CD8-positive, alpha-beta memory T cell (primary cell): ENCODE data around the gene LRP5. TPM values are rescaled to one million over a fixed set of nuclear protein-coding genes. Genes with fewer than 3 reads are reported as not detected.

Source experiments
- CTCF ChIA-PET: fragments of 350-600 bp; sonication (Branson Sonifier 250); formaldehyde crosslinking; loops from one replicate; lab custom pipeline; 2021; ENCODE audit warnings: antibody characterized with exemption; lab: Charles Lee
- POLR2A ChIA-PET: fragments of 350-600 bp; sonication (Branson Sonifier 250); formaldehyde crosslinking; loops from one replicate; lab custom pipeline; 2021; ENCODE audit warnings: antibody characterized with exemption; lab: Charles Lee
- DNase-seq, 5 donors: peaks; one replicate each; pipeline versions ENCODE4 v3.0.0 to v3.0.0-alpha.2; 2020 to 2022; ENCODE audit warnings: mixed read lengths in 1 of 5
- H3K27ac ChIP-seq: one replicate; pipeline ENCODE4 v1.7.0; 2013; ENCODE audit warnings: low read depth, mild to moderate bottlenecking, low read length, moderate library complexity
- H3K27me3 ChIP-seq: 2 replicates; pipeline ENCODE4 v1.7.0; 2013; ENCODE audit warnings: low read length, mild to moderate bottlenecking; ENCODE audit not compliant: insufficient read depth, poor library complexity, severe bottlenecking
- H3K36me3 ChIP-seq: 2 replicates; pipeline ENCODE4 v1.7.0; 2013; ENCODE audit warnings: mild to moderate bottlenecking, low read length, moderate library complexity; ENCODE audit not compliant: insufficient read depth
- H3K4me1 ChIP-seq: 2 replicates; pipeline ENCODE4 v1.7.0; 2013; ENCODE audit warnings: mild to moderate bottlenecking, low read length, moderate library complexity; ENCODE audit not compliant: insufficient read depth
- H3K4me3 ChIP-seq: 2 replicates; pipeline ENCODE4 v1.7.0; 2013; ENCODE audit warnings: mild to moderate bottlenecking, low read length
- H3K9me3 ChIP-seq: 2 replicates; pipeline ENCODE4 v1.7.0; 2013; ENCODE audit warnings: mild to moderate bottlenecking, low read length
- H3K27ac Mint-ChIP-seq, 8 donors: one replicate each; pipeline ENCODE4 v1.8.0; 2020 to 2021; ENCODE audit warnings: mixed read lengths in 8 of 8, mild to moderate bottlenecking in 6 of 8, inconsistent platforms in 3 of 8, moderate library complexity in 3 of 8
- H3K27me3 Mint-ChIP-seq, 2 donors: one replicate each; pipeline ENCODE4 v1.8.0; 2020 to 2021; ENCODE audit warnings: mixed read lengths in 2 of 2, mild to moderate bottlenecking in 1 of 2, moderate library complexity in 1 of 2
- H3K36me3 Mint-ChIP-seq, 3 donors: one replicate each; pipeline ENCODE4 v1.8.0; 2020 to 2021; ENCODE audit warnings: mixed read lengths in 3 of 3, inconsistent platforms in 1 of 3, mild to moderate bottlenecking in 1 of 3
- H3K4me1 Mint-ChIP-seq, 3 donors: one replicate each; pipeline ENCODE4 v1.8.0; 2020 to 2021; ENCODE audit warnings: mixed read lengths in 3 of 3, inconsistent platforms in 1 of 3, mild to moderate bottlenecking in 1 of 3
- H3K4me3 Mint-ChIP-seq, 7 donors: one replicate each; pipeline ENCODE4 v1.8.0; 2020 to 2021; ENCODE audit warnings: mixed read lengths in 7 of 7, mild to moderate bottlenecking in 6 of 7, moderate library complexity in 4 of 7, inconsistent platforms in 2 of 7
- H3K9me3 Mint-ChIP-seq, 5 donors: one replicate each; pipeline ENCODE4 v1.8.0; 2020 to 2022; ENCODE audit warnings: mixed read lengths in 5 of 5, mild to moderate bottlenecking in 3 of 5, moderate library complexity in 2 of 5, inconsistent platforms in 1 of 5
- polyA plus RNA-seq: library from polyadenylated mRNA; unstranded; fragments of 300-500 nt; fragmentation: Illumina TruSeq; gene quantifications from one replicate; pipeline ENCODE4 v1.2.3, GENCODE V29; 2021
- total RNA-seq, 2 experiments: library from RNA; stranded (reverse); gene quantifications; one replicate each; pipeline ENCODE4 v1.2.3, GENCODE V29; 2021

Gene LRP5
- total and polyA plus RNA-seq, 3 experiments from 2014 or later: 0.68 to 9.9 (median 7.5) TPM

DNA sequence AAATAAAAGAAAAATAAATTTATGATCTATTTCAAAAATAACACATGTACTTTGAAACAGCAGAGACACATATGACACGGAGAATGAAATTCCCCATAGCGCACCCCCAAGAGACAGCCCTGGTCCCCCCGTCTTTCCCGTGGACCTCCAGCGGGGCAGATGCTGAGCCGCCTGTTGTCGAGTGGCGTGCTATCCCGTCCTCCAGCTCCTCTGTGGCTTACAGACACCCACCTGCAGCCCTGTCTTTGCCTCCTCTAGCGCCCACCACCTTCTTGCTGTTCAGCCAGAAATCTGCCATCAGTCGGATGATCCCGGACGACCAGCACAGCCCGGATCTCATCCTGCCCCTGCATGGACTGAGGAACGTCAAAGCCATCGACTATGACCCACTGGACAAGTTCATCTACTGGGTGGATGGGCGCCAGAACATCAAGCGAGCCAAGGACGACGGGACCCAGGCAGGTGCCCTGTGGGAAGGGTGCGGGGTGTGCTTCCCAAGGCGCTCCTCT lies 103.7 kb downstream of the LRP5 start:
- POLR2A ChIA-PET: no interaction called here
- no peaks in the 10 kb centered on the region for H3K9me3 Mint-ChIP-seq
- no peaks in the 10 kb centered on the region for H3K27me3 Mint-ChIP-seq
- H3K4me1 ChIP-seq: no peaks in the 10 kb centered on the region
- CTCF ChIA-PET: no interaction called here
- no peaks in the 10 kb centered on the region for H3K27me3 ChIP-seq
- no peaks in the 10 kb centered on the region for H3K36me3 ChIP-seq
- peaks cover 0 to 6% (median 1%) of the 10 kb centered on the region in 3 donors for H3K4me1 Mint-ChIP-seq
- H3K4me3 Mint-ChIP-seq: no peak overlapping the region
- peak overlapping the region in 1 of 8 donors; percentile 12 for H3K27ac Mint-ChIP-seq
- no peak overlapping the region for H3K27ac ChIP-seq
- no peak for DNase-seq
- peaks cover 0 to 1% (median 0%) of the 10 kb centered on the region in 3 donors for H3K36me3 Mint-ChIP-seq
- H3K9me3 ChIP-seq: no peaks in the 10 kb centered on the region
- H3K4me3 ChIP-seq: no peak overlapping the region

- Mint-ChIP-seq H3K27me3 (peaks cover 0 to 4% of the 10 kb centered on the region in 2 donors), H3K4me3 (no peak overlapping the region), H3K9me3 (no peaks in the 10 kb centered on the region), H3K27ac (peak overlapping the region in 1 of 8 donors; percentile 72), H3K4me1 (peaks cover 0 to 6% (median 0%) of the 10 kb centered on the region in 3 donors), H3K36me3 (peaks cover 0 to 1% (median 0%) of the 10 kb centered on the region in 3 donors)
- CTCF ChIA-PET: no interaction called here
- H3K4me1 ChIP-seq: no peaks in the 10 kb centered on the region
- DNase-seq: no peak
- no peaks in the 10 kb centered on the region for H3K36me3 ChIP-seq
- no peak overlapping the region for H3K27ac ChIP-seq
- no peak overlapping the region for H3K4me3 ChIP-seq
- no peaks in the 10 kb centered on the region for H3K27me3 ChIP-seq
- H3K9me3 ChIP-seq: no peaks in the 10 kb centered on the region
- POLR2A ChIA-PET: no interaction called here
Observed at GRCh38 chr11:68418648-68419047, 106.3 kb downstream of the LRP5 start.

DNA sequence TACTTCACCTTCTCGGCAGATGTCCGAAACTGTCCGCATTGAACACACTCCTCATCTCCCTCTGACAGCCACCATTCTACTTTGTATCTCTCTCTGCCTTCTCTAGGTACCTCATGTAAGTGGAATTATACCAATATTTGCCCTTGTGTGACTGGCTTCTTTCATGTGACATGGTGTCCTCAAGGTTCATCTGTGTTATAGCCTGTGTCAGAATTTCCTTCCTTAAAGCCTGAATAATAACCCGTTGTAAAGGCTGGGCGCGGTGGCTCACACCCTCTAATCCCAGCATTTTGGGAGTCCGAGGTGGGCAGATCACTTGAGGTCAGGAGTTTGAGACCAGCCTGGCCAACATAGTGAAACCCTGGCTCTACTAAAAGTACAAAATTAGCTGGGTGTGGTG lies 107.8 kb downstream of the LRP5 start:
- Mint-ChIP-seq H3K9me3 (no peaks in the 10 kb centered on the region), H3K27me3 (peaks cover 0 to 4% of the 10 kb centered on the region in 2 donors)

DNA sequence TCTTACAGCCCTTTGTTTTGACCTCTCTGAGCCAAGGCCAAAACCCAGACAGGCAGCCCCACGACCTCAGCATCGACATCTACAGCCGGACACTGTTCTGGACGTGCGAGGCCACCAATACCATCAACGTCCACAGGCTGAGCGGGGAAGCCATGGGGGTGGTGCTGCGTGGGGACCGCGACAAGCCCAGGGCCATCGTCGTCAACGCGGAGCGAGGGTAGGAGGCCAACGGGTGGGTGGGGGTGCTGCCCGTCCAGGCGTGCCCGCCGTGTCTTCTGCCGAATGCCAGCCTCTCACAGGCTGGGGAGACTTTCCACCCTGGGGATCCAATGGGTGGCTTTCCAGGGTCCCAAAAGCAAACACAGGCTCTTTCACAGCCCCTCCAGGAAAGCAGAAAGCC lies 111.1 kb downstream of the LRP5 start:
- peaks cover 0 to 4% of the 10 kb centered on the region in 2 donors for H3K27me3 Mint-ChIP-seq
- Histone ChIP-seq H3K4me1 (no peaks in the 10 kb centered on the region), H3K36me3 (no peaks in the 10 kb centered on the region), H3K27ac (no peak overlapping the region), H3K4me3 (no peak overlapping the region), H3K9me3 (no peaks in the 10 kb centered on the region), H3K27me3 (no peaks in the 10 kb centered on the region)
- peaks cover 0 to 3% (median 3%) of the 10 kb centered on the region in 3 donors for H3K36me3 Mint-ChIP-seq
- no peaks in the 10 kb centered on the region for H3K9me3 Mint-ChIP-seq
- no peak overlapping the region for H3K27ac Mint-ChIP-seq
- H3K4me1 Mint-ChIP-seq: no peaks in the 10 kb centered on the region
- POLR2A ChIA-PET: no interaction called here
- no peak for DNase-seq
- CTCF ChIA-PET: interaction anchor here (1.3 kb wide), 1 partner anchor 9 kb away, joined by 3 read pairs; no protein-coding TSS in a partner anchor
- H3K4me3 Mint-ChIP-seq: no peak overlapping the region

More for the DNA sequence above, 107.8 kb downstream of the LRP5 start:
- no peak overlapping the region for H3K4me3 Mint-ChIP-seq
- DNase-seq: no peak
- Histone ChIP-seq H3K27ac (no peak overlapping the region), H3K27me3 (no peaks in the 10 kb centered on the region), H3K36me3 (no peaks in the 10 kb centered on the region), H3K9me3 (no peaks in the 10 kb centered on the region), H3K4me3 (no peak overlapping the region), H3K4me1 (no peaks in the 10 kb centered on the region)
- ChIA-PET CTCF (no interaction called here), POLR2A (no interaction called here)
- H3K4me1 Mint-ChIP-seq: peaks cover 0 to 6% (median 0%) of the 10 kb centered on the region in 3 donors
- H3K36me3 Mint-ChIP-seq: peaks cover 0 to 3% (median 0%) of the 10 kb centered on the region in 3 donors
- peak overlapping the region in 1 of 8 donors; percentile 79 for H3K27ac Mint-ChIP-seq

- DNase-seq: no peak
- Histone ChIP-seq H3K27ac (no peak overlapping the region), H3K4me1 (no peaks in the 10 kb centered on the region), H3K36me3 (no peaks in the 10 kb centered on the region), H3K9me3 (peaks cover under 1% of the 10 kb centered on the region), H3K27me3 (no peaks in the 10 kb centered on the region), H3K4me3 (no peak overlapping the region)
- Mint-ChIP-seq H3K36me3 (peaks cover 0 to 5% (median 3%) of the 10 kb centered on the region in 3 donors), H3K4me1 (no peaks in the 10 kb centered on the region), H3K27ac (no peak overlapping the region), H3K9me3 (peaks cover 0 to 3% (median 2%) of the 10 kb centered on the region in 5 donors), H3K4me3 (no peak overlapping the region), H3K27me3 (peaks cover 0 to 4% of the 10 kb centered on the region in 2 donors)
- POLR2A ChIA-PET: no interaction called here
- CTCF ChIA-PET: no interaction called here
Observed at GRCh38 chr11:68424101-68424632, 111.8 kb downstream of the LRP5 start.

GRCh38 chr11:68424981-68425865 lies 112.8 kb downstream of the LRP5 start:
- no peaks in the 10 kb centered on the region for H3K27me3 ChIP-seq
- H3K4me1 Mint-ChIP-seq: no peaks in the 10 kb centered on the region
- peaks cover 5 to 11% (median 9%) of the 10 kb centered on the region in 5 donors for H3K9me3 Mint-ChIP-seq
- H3K9me3 ChIP-seq: peaks cover 8% of the 10 kb centered on the region
- no peak overlapping the region for H3K4me3 Mint-ChIP-seq
- no peak for DNase-seq
- no peak overlapping the region for H3K4me3 ChIP-seq
- ChIA-PET POLR2A (no interaction called here), CTCF (no interaction called here)
- H3K36me3 Mint-ChIP-seq: peaks cover 3 to 10% (median 4%) of the 10 kb centered on the region in 3 donors
- H3K27ac ChIP-seq: no peak overlapping the region
- H3K4me1 ChIP-seq: no peaks in the 10 kb centered on the region
- no peaks in the 10 kb centered on the region for H3K36me3 ChIP-seq
- H3K27me3 Mint-ChIP-seq: peaks cover 0 to 4% of the 10 kb centered on the region in 2 donors
- no peak overlapping the region for H3K27ac Mint-ChIP-seq

- peaks cover 8% of the 10 kb centered on the region for H3K9me3 ChIP-seq
- no peak overlapping the region for H3K27ac Mint-ChIP-seq
Observed at GRCh38 chr11:68425866-68426380, 113.5 kb downstream of the LRP5 start.

DNA sequence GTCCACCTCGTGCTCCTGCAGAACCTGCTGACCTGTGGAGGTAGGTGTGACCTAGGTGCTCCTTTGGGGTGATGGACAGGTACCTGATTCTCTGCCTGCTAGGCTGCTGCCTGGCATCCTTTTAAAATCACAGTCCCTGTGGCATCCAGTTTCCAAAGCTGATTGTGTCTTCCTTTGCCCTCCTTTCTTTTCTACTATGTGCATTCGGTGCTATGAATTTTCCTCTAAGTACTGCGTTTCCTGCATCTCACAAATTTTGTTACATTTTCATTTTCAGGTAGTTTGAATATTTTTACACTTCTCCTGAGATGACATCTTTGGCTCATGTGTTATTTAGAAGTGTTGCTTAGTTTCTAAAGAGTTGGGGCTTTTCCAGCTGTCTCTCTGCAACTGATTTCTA lies 117.3 kb downstream of the LRP5 start:
- H3K4me1 Mint-ChIP-seq: no peaks in the 10 kb centered on the region
- ChIA-PET CTCF (no interaction called here), POLR2A (no interaction called here)
- peaks cover 1 to 15% (median 7%) of the 10 kb centered on the region in 3 donors for H3K36me3 Mint-ChIP-seq
- no peak overlapping the region for H3K4me3 Mint-ChIP-seq
- Histone ChIP-seq H3K36me3 (no peaks in the 10 kb centered on the region), H3K27ac (no peak overlapping the region), H3K4me3 (no peak overlapping the region), H3K9me3 (peaks cover 8% of the 10 kb centered on the region), H3K4me1 (no peaks in the 10 kb centered on the region), H3K27me3 (no peaks in the 10 kb centered on the region)
- no peaks in the 10 kb centered on the region for H3K27me3 Mint-ChIP-seq
- peaks cover 5 to 18% (median 14%) of the 10 kb centered on the region in 5 donors for H3K9me3 Mint-ChIP-seq
- DNase-seq: no peak
- H3K27ac Mint-ChIP-seq: peak overlapping the region in 1 of 8 donors; percentile 88

More at GRCh38 chr11:68425866-68426380, 113.5 kb downstream of the LRP5 start:
- Mint-ChIP-seq H3K4me3 (no peak overlapping the region), H3K4me1 (no peaks in the 10 kb centered on the region), H3K27me3 (peaks cover 0 to 4% of the 10 kb centered on the region in 2 donors), H3K36me3 (peaks cover 2 to 15% (median 7%) of the 10 kb centered on the region in 3 donors), H3K9me3 (peaks cover 5 to 17% (median 14%) of the 10 kb centered on the region in 5 donors)
- Histone ChIP-seq H3K4me1 (no peaks in the 10 kb centered on the region), H3K27me3 (no peaks in the 10 kb centered on the region), H3K27ac (no peak overlapping the region), H3K36me3 (no peaks in the 10 kb centered on the region), H3K4me3 (no peak overlapping the region)
- no peak for DNase-seq
- POLR2A ChIA-PET: no interaction called here
- CTCF ChIA-PET: no interaction called here
